NCI-H2171 (cell line): ENCODE results near the gene TLR2.
"Not testable (repeated sequence)": the region's sequence is repeated elsewhere in the genome, so short reads cannot be mapped to it uniquely, and the experiment has no call there.

Experiments used
- DNase-seq: peaks from one replicate; lab custom pipeline; 2025; lab: John Stamatoyannopoulos, UW

Gene TLR2

DNA sequence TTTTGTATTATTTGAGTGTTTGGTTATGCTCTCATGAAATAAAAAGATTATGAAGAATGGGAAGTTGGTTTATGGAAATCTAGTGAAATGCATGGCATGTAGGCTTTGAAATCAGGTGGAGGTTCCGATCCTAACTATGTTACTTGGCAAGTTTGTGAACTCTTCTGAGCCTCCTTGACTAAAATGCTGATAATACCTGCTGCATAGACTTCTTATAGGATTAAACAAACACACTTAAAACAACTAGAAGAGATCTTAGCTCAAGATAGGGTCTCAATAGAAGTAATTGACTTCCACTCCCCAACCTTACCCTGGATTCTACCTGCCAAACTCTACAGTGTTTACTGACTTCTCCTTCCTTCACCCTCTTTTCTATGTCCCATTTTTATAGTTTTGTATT, 22.2 kb upstream of the TLR2 start:
- DNase-seq: no peak

DNA sequence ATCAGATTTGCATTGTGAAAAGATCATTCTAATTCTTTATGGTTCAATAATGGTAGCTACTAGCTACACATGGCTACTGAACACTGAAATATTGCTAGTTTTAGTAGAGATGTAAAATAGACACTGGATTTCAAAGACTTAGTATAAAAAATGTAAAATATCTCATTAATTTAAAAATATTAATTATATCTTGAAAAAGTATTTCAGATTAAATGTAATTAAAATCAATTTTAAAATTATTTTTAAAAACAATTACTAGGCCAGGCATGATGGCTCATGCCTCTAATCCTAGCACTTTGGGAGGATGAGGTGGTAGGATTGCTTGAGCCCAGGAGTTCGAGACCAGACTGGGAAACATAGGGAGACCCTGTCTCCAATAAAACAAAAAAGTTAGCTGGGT, 20.4 kb upstream of the TLR2 start:
- DNase-seq: no peak

DNA sequence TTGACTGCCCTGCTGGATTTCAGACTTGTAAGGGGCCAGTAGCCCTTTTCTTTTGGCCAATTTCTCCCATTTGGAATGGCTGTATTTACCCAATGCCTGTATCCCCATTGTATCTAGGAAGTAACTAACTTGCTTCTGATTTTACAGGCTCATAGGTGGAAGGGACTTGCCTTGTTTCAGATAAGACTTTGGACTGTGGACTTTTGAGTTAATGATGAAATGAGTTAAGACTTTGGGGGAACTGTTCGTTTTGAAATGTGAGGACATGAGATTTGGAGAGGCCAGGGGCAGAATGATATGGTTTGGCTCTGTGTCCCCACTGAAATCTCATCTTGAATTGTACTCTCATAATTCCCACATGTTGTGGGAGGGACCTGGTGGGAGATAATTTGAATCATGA, 17.6 kb upstream of the TLR2 start:
- not testable (repeated sequence) for DNase-seq

DNA sequence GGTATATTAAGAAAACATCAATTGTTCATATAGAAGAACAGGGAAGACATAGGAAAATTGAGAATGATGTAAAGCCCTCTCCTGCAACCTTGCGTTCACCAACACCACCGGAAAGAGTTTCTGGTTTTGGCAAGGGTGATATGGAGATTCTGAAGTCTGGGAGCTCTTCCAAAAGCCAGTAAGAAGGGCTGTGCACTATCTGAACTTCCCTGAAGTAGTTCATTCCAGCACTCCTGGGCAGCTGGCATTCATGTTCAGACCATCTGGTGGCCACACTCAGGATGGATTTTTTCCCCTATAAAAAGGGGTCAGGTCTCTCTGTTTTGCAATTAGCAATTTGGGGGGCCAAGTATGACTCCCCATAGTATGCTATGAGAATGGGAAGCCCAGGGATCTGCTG, 15.4 kb upstream of the TLR2 start:
- no peak for DNase-seq

DNA sequence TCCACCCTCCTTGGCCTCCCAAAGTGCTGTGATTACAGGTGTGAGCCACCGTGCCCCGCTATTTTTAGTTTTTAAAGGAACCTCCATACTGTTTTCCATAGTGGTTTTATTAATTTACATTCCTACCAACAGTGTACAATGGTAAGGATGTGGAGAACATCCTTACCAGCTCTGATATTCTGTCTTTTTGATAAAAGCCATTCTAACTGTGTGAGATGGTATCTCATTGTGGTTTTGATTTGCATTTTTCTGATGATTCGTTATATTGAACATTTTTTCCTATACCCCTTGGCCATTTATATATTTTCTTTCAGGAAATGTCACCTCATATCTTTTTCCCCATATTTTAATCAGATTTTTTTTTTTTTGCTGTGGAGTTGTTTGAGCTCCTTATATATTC, 14.2 kb upstream of the TLR2 start:
- DNase-seq: no peak

DNA sequence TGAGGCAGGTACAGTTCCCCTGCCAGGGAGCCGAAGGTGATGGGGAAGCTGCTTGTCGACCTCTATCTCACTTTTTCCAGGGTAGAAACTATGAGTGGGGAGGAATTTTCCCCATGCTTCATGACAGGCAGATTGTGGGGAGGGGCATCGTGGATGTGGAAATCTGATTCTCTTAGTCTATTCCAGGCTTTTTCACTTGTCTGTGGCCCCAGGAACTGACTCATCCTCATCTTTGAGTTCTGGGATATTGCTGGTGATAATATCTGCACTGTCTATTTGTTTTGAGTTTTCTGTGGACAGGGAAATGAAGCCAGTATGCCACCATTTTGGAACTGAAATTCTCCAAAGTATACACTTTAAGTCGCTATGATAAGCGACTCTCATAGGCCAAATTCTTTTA, 7.6 kb upstream of the TLR2 start:
- no peak for DNase-seq

DNA sequence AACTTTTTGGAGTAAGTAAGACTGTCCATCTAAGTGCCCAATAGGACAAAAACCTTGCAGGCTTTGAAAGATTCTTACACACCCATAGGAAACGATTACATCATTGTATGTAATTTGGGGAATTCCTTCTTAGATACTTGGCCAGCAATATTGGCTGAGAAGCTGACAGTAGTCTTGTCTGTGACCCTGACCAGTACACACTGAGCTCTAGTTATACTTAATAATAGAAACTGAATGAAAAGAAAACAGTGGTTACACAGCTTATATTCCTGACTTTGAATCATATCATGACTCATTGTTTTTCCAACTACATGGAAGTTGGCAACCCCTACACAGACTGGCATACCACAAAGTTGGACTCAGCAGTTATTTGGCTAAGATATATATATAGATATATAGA, 7.1 kb upstream of the TLR2 start:
- no peak for DNase-seq

DNA sequence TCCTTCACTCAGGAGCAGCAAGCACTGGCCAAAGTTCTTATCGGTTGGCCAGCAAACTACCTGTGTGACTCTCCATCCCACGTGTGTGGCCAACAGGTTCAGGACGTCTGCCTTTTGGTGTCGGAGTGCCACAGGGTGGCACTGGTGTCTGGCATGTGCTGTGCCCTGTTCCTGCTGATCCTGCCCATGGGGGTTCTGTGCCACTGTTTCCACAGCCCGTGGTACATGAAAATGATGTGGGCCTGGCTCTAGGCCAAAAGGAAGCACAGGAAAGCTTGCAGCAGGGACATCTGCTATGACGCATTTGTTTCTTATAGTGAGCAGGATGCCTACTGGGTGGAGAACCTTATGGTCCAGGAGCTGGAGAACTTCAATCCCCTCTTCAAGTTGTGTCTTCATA, 4.6 kb upstream of the TLR2 start:
- DNase-seq: no peak

DNA sequence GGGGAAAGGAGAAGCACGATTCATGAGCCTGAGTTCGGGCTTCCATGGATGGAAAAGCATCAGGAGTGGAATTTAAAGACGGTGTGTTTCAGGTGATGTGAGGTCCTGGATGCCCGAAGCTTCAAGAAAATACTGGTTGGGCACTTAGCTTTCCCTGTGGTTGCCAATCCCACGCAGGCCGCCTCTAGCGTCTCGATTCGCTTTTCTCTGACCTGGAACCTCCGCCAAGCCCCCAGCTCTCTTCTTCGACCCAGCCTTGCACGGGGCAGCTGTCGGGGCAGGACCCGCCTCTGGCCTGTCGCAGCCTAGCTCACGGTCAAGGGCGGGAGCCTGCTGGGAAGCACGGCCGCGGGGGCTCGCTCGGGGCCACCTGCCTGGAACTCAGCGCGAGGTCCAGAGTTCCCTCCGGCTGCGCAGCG, 308 bp upstream of the TLR2 start:
- DNase-seq: no peak

DNA sequence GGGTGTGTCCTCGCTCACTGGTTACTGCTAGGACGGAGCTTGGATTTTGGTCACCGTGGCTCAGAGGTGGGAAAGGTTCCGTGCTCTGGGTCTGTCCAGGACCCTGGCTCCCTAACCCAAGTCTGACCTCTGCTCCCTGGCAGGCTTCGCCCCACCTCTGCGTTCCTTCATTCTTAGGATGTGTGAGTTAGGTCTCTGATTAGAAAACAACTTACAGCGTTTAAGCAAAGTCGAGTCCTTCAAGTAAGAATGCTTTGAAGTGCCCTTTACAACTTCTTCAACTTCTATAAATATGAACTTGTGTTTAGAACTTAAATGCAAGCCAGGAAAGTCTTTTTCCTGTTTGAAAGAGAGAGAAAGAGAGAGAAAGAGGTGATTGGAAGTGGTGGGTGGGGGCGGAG, 891 bp downstream of the TLR2 start:
- DNase-seq: no peak

DNA sequence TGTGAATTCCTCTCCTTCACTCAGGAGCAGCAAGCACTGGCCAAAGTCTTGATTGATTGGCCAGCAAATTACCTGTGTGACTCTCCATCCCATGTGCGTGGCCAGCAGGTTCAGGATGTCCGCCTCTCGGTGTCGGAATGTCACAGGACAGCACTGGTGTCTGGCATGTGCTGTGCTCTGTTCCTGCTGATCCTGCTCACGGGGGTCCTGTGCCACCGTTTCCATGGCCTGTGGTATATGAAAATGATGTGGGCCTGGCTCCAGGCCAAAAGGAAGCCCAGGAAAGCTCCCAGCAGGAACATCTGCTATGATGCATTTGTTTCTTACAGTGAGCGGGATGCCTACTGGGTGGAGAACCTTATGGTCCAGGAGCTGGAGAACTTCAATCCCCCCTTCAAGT, 20.4 kb downstream of the TLR2 start:
- DNase-seq: no peak

DNA sequence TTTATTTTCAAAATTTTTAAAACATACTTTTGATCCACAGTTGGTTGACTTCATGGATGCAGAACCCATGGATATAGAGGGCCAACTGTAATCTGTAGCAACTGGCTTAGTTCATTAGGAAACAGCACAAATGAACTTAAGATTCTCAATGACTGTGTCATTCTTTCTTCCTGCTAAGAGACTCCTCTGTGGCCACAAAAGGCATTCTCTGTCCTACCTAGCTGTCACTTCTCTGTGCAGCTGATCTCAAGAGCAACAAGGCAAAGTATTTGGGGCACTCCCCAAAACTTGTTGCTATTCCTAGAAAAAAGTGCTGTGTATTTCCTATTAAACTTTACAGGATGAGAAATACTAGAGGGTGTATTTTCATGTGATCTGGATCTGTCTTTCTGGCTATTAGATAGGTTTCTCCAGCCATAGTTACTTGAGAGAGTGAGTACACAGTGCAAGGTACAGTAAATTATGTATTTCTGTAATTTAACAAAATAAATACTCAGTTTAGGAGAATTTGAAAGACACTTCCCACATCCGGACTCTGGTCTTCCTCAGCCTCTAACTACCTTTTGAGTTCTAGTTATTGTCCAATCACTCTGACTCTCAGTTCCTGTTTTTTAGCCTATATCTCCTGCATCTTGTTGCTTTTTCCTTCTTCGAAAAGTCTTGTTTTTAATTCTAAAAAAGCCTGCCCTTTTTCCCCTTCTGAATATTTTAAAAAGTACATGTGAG, 21.8 kb downstream of the TLR2 start:
- no peak for DNase-seq

DNA sequence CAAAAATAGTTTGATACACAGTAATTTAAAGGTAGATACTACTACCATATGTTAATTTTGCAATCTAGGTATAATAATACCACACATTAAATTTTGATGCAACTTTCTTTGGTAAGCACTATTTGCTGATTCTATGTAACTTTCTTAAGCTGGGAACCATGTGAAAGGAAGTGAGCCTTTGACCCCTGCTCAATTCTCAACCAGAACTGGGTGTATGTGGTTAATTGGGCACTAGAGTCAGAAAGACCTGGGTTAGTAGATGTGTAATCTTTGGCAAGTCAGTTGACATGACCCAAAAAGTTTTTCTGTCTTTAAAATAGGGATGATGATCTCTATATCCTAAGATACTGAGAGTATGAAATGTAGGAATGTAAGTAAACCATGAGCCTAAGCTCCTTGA, 22.4 kb downstream of the TLR2 start:
- DNase-seq: no peak

DNA sequence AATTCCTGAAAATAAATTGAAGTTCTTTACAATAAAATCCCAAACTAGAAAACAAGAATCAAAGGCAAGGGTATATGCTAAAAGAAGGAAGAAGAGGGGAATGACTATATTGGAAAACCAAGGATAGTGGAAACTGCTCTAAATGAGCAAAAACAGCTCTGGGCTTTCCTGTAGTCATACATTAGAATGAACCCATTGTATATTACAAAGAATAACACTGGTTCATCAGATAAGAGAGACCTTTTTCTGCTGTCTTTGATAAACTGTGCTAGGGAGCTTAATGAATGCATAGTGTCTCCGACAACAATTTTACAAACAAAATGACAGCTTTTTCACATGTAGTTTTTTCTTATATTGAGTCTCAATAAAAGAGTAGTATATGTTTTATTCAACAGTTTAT, 26.6 kb downstream of the TLR2 start:
- no peak for DNase-seq

DNA sequence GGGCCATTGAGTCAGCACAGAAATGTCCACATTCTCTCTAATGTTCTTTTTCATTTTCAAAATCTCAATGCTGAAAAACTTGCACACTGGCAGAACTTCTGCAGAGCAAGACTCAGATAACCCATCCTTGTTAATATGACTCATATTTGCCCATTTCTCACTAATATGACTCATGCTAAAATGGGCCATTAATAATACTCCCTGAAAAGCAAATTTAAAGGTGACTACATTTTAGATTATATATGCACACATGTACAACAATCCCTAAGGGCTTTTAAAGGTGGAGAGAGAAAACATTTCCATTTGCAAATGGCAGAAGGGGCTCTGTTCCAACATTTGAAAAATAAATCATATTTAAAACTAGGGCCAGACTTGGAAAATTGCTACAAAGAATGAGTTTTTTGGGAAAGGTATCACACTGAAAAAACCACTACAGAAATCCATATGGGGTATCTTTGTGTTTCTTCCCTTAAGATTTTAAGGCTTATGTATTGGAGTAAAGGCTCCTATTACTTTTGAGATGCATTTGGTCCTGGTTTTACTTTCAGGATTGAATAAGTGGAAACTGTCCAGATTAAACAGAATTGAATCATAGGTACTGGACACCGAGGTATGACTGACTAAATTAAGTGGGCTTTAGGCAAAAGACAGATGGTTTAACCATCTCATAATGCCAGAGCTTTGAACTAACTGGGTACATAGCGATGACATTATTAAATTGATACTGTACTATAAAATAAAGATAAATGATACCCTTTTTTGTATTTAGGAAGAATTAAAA, 30.0 kb downstream of the TLR2 start:
- no peak for DNase-seq

DNA sequence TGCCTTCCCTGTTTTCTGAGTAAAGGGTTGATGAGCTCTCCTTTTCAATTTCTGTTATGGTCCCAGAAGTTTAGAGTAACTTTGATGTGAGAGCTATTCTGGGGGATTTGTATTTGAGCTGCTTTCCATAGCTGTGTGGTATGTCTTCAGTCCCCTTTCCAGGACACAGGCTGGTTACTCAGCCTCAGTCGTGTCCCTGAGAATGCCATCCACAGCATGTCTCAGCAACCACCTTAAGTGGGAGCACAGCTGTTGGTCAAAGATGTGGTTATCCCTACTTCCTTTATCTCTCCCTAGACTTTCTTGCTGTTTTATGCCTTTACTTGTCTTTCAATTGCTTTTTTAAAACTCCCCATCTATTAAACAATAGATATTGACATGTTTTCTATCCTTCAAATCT, 38.0 kb downstream of the TLR2 start:
- DNase-seq: no peak

DNA sequence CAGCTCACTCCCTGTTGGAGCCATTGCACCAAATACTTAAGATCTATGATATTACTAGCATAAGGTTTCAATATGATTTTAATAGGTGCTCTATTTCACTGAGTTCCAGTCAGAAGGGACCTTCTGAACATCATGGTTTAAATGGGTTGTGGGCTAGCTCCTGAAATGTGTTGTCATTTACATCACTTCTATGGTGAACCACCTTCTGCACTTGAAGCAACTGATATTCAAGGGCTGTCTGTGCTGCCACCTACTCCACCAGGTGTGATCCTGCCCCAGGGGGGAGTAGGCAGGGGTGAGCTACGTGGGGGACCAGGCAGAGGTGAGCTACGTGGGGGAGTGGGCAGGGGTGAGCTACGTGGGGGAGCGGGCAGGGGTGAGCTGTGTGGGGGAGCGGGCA, 40.5 kb downstream of the TLR2 start:
- DNase-seq: no peak

DNA sequence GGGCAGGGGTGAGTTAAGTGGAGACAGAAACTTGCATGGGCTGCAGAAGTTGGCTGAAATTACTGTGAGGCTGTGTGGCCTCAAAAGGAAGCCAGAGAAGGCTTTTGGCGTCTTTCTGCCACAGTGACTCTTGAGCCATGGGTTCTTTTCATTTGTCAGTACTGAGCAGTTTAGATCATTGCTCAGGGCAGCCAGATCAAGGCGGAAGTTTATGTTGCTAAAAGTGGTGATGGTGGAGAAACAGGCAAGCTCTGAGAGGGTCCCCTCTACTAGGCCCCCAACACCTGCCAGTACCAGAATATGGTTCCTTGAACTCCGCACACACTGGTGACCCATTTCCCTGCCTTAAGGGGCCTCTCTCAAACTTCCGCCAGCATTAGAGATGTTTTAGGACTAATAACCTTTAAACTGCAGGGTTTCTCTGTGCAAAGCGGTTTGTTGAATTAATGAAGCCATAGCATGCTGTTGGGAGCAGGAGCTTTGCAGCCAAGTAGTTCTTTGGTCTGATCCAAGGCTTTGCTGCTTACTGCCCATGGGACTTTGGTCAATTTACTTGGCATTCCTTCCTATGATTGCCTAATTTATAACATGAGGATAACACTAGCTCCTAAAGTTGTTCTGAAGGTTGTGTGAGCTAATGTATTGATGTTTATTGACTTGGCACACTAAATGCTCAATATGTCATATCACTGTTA, 41.2 kb downstream of the TLR2 start:
- DNase-seq: no peak

DNA sequence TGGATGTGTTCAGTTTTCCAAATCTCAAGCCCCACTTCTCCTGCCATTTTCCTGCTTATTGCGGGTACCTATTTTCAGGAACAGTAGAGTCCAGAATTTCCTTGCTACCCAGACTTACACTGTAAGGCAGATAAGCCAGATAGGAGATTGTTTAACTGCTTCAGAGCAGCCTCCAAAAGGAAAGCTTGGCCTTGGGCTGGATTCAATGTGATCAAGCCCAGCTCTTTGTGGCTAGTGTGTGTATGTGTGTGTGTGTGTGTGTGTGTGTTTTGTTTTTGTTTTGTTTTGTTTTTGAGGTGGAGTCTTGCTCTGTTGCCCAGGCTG, 41.7 kb downstream of the TLR2 start:
- DNase-seq: no peak

DNA sequence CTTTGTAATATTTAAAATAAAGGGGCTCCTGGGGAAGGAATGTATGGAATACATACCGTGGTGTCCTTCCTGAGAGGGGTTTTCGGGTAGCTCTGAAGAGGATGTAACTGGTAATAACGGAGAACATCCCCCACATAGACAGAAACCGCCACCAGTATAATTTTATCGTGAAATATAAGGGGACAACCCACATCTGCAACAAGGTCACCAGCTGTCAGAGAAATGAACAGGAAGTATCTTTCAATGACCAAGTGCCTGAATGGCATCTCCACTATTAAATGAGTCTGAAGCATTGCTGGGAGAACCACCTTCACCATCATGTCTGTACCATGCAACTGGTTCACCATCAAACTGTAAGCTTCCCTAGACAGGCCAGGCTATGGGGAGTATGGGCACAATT, 44.1 kb downstream of the TLR2 start:
- DNase-seq: no peak

DNA sequence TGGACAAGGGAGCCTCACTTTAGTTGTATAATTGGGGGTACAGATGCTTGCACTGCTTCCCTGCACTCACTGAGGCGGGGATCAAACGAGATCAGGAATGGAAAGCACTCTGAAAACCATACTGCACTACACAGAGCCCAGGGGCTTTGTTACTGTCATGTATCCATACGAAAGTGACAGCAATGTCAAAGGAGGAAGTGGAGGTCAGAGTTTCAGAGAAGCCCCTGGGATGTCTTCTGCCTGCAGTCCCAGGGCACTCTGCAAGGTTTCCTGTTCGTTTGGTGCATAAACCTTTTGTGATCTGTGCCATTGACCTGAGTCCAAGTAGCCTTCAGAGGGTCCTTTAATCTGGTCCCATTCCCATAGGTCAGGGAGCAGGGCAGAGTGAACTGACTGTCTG, 44.6 kb downstream of the TLR2 start:
- DNase-seq: no peak

DNA sequence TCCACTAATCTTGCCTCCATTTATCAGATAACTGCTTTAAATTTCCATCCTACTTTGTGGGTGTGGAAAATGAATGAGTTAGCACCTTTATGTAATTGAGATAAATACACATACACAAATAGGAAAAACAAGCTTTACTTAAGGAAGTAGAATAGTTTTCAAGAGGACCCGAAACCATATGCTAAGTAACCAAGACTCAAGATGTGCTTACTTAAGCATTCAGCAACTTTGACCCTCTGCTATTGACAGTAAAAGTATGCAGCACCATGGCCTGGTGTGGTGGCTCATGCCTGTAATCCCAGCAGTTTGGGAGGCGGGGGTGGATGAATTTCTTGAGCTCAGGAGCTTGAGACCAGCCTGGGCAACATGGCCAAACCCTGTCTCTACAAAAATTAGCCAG, 45.8 kb downstream of the TLR2 start:
- no peak for DNase-seq

DNA sequence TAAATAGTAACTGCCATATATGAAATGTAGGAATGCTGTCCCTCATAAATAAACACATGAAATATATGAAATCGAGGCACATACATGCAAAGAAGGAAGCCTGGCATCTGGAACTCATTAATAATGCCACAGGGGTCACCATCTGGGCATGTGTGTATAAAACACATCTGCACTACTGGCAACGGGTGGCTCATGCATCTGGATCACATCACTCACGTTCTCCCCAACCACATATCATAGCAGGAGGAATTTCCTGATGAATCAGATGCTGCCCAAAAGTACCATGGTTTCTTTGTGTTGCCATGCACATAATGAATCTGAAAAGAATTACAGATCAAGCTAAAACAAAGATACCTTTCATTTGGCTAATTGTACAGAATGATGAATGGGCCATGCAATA, 47.2 kb downstream of the TLR2 start:
- DNase-seq: no peak
